Myocyte (in vitro differentiated cells): ENCODE measurements around the gene RELL2. TPM values are rescaled to one million over a fixed set of nuclear protein-coding genes. Genes with fewer than 3 reads are reported as not detected.

Experiments used
- DNase-seq: peaks from one replicate; pipeline ENCODE4 v3.0.0-alpha.2; 2012; ENCODE audit warnings: low read depth
- total RNA-seq: library from RNA; depleted of rRNA; stranded (reverse); fragments of >200 nt; gene quantifications from 2 replicates; pipeline ENCODE4 v1.2.3, GENCODE V29; 2014

RELL2 gene
- total RNA-seq, 1 donor from 2014 or later = 2.2 TPM

DNA sequence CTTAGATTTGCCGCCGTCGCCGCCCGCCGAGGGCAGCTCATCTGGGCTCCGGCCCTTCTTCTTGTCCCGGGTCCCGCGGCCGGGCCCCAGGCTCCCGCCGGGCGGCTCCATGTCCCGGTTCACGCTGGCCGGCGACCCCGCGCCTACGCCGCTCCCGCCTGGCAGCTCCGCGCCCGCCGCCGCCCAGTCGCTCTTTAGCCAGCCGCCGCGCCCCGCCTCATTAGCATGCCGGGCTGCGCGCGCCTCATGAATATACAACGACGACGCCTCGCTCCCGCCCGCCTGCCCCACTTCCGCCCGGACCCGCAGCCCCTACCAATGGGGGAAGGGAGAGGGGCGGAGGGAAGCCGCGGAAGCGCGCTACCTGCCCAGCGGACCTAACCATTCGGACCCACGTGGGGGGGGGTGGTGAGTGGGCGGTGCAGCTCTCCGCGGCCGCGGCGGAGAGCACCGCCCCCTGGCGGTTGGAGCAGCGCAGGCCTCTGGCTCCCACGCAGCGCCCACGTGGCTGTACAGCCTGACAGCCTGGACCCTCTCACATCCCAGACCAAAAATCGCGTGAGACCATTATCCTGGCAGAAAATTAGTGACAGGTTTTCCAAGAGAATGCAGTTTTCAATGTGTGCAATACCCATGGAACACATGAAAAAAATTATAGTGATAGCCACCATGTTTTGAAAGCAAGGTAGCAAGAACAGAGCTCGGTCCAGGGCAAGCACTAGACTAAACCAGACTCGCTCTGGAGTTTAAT lies 17.8 kb upstream of the RELL2 start, which contains the start of gene DIAPH1:
Gene DIAPH1 (minus strand): TSS at position 197 of the 751 bp plus-strand sequence. CDS start 86 bp downstream, at position 111.
- DNase-seq = peak; percentile 95

- DNase-seq = no peak
Observed at GRCh38 chr5:141623186-141623585, 13.6 kb upstream of the RELL2 start.

DNA sequence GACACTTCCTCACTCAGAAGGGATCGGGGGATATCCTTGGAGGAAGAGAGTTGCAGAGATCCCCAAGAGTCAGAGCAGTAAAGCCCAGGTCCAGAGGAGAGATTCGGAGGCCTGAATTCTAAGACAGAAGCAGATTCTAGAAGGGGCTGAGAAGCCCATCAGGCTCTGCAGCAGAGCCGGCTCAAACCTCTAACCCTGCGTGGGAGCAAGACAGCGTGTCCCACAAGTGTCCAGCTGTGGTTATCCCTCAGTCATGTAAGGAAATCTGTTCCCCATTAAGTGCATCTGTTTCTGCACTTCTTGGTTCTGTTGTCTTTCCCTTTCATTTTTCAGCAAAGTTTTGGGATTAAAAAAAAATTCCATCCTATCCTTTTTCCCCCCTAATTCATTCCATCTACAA lies 13.2 kb upstream of the RELL2 start:
- DNase-seq = peak; percentile 17

DNA sequence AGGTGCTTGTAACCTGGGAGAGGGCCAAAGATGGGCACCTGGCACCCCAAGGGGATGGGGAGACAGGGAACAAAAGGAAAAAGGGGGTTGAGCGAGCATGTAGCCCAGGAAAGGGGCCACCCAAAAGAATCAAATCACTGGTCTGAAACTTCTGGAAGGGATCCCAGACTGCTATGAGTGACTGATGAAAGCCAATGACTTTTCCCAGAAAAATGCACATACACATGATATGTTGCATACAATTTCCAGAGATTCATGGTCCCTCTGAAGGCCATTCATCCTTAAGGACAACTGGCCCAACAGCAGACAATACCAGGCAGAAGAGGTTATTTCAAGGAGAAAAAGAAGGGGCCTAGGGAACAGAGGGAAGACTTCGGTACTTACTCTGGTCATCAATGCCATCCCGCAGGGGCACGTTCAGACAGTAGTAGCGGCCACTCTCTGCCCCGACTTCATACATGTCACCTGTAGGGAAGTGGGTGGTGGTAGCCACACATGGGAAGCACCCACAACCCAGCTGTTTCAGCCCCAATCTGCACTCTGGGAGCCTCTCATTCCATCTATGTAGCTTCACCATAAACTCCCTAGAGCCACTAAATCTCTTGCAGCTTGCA lies 8.5 kb upstream of the RELL2 start:
- no peak for DNase-seq

GRCh38 chr5:141630570-141631140 lies 6.1 kb upstream of the RELL2 start:
- DNase-seq = no peak

- no peak for DNase-seq
Observed at GRCh38 chr5:141632650-141633049, 4.1 kb upstream of the RELL2 start.

DNA sequence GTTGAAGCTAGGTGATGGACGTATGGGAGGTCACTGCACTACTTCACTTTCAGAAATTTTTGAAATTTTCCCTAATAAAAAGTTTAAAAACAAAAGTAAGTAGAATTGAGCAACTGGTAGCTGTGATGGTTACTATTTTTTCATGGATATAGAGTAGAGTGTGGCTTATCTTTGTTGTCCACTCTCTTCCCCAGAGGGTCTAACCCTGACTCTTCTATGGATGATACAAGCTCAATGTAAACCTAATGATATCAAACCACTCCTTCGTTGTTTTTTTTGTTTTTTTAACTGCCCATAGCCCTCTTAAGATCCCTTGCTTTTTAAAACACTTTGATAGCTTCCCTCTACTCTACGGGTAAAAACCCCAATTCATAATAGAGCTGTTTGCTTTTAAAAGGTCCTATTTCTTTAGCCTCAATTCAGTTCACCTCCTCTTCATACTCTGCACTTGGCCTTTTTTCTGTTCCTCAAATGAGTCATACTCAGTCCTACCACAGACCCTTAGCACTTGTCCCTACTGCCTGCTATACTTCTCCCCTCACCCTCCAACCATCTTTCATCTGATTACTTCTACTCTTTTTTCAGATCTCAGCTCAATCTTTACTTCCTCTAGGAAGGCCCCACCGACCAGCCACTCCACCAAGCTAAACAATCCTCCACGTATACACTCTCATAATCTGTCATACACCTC lies 2.8 kb upstream of the RELL2 start:
- no peak for DNase-seq

DNA sequence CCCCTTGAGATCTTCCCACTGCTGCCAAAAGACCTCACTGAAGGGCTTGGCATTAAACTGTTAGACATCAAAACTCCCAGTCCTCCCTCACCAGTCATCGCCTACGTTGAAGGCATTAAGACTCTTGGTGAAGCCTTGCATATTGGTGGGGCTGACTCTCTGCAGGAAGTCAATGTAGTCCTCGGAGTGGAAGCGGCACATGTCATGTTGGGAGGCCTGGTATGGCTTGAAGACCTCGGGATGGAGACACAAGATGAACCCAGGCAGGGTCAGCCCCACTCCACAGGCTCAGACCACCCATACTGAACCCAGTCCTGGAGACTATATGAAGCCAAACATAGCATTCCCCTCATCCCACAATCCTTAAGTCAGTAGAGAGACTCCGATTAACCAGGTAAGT lies 2.1 kb upstream of the RELL2 start:
- DNase-seq = no peak

GRCh38 chr5:141635646-141636045 lies 1.2 kb upstream of the RELL2 start:
- no peak for DNase-seq

DNA sequence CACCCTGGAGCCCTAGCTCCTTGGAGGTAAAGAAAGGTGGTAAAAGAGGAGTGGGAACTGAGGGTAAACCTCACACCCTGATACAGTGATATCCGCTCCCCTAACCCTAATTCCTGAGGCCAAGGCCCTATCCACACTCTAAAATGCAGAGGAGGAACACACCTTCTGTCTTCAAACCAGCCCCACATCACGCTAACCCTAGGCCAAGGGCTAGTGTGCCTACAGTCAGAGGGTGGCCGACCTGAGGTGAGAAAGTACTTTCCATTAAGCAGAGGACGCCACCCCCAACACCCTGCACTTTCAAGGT lies 738 bp upstream of the RELL2 start:
- no peak for DNase-seq

DNA sequence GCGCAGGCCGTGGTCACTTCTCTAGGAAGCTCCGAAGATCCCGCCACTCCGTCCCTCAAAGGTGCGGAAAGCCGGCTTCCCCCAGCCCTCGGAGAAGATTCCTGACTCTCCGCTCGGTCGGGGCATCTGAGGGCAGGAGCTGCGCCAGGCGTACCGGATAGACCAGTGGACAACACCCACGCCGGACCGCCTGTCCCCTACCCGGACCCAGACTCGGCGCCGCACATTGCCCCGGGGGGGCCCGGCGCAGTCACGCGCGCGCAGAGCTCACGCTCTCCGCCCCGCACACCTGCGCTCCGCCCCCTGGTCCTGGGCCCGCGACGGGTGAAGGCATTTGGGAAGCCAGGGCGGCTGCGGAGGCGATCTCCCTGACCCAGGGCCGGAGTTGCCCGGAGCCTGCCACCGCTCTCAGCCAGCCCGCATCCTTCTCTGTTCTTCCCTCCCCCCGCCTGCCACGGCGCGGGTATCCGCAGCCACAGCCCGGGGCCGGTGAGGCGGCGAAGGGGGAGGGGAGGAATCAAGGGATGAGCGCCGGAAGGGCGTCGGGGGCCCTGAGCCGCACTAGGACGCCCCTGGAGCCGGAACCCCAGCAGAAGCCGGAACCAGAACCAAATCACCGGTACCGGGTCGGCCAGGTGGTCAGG lies 448 bp downstream of the RELL2 start:
- no peak for DNase-seq

- DNase-seq = peak; percentile 38
Observed at GRCh38 chr5:141637767-141638419, 1.1 kb downstream of the RELL2 start.

- no peak for DNase-seq
Observed at GRCh38 chr5:141638771-141639170, 2.0 kb downstream of the RELL2 start.

- no peak for DNase-seq
Observed at GRCh38 chr5:141639357-141640050, 2.7 kb downstream of the RELL2 start.

DNA sequence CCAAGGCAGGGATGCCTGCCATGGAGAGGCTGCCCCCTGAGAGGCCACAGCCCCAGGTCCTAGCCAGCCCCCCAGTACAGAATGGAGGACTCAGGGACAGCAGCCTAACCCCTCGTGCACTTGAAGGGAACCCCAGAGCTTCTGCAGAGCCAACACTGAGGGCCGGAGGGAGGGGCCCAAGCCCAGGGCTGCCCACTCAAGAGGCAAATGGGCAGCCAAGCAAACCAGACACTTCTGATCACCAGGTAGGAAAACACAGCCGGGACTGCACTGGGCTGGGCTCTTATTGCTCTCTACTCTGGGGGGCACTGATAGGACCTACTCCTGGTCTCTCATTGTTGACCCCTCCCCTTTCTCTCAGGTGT lies 3.2 kb downstream of the RELL2 start:
- no peak for DNase-seq

DNA sequence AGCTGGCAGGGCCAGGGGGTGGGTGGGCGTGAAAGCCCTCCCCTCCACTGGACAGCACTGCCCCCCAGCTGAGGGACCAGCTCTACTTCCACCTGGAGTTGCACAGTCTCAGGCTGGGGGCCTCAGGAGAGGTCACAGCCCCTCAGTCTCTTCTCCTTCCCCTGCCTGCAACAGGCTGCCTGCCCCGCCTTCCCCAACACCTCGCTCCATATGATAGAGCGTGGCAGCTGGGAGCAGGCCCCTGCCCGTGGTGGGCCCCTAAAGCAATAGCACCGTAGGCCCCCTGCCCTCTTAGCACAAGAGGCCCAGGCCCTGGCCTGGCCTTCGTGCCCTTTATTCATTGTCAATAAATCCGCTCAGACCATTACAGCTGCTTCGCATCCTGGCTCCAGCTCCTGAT lies 3.9 kb downstream of the RELL2 start:
- no peak for DNase-seq

DNA sequence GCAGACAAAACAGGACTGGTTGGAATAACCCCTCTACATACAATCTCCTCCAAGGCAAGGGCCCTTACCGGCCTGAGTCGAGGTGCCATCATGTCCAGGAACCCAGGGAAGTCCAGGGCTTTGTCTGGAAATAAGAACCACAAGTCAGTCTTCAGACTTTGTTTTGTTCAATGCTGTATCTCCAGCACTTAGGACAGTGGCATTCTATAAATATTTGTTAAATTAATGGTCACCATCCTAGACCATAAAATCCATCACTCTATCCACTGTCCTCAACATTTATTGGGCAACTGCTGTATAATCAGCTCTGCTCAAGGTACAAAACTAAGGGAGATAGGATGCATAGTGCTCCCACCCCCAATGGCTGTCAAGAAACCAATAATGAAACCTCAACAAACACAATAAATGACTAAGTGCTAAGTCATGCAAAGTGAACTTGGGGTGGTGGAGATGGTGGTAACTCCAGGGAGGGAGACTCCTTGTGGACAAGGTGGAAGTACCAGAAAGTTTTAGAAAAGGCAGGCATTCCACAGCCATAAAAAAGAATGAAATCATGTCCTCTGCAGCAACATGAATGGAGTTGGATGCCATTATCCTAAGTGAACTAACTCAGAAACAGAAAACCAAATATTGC lies 5.0 kb downstream of the RELL2 start:
- no peak for DNase-seq

DNA sequence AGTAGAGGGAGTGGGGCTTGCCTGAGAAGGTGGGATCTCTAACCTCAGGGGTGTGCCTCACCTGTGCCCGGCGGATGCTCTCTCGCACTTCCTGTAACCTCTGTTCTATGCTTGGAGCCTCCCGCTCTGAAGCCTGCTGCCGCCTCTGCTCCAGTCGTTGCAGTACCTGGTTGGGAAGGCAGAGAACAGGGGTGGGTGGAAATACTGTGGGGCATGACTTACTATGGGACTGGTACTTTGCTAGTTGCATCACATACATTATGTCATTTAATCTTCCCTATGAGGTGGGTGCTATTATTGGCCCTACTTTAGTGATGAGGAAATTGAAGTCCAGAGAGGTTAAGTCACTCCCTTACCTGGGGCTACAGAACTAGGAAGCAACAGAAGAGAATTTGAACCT lies 9.2 kb downstream of the RELL2 start:
- no peak for DNase-seq

DNA sequence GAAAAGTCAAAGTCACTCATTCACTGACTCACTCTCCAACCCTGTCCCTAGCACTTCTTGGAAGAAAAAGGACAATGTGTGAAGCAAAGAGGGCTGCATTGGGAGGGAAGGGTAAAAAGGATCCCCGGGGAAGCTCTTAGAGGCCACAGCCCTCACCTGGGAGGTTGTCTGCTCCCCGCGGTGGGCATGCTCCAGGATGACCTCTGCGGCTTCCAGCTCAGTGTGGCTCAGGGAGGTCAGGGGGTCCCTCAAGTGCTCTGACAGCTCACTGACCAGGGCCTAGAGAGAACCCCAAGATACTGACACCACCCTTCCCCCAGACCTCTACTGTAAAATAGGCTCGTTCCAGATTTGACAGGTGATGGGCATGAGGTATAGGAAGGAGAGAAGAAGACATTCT lies 10.4 kb downstream of the RELL2 start:
- no peak for DNase-seq

- DNase-seq = no peak
Observed at GRCh38 chr5:141647851-141648250, 11.1 kb downstream of the RELL2 start.
